HG03442 (cell line): ENCODE data around the gene TFR2.
A peak's percentile ranks its signal among the peaks of the same experiment; 100 is the strongest.

Experiments used
- ATAC-seq: cut with Tn5 transposase; IDR thresholded peaks from one replicate; pipeline ENCODE4 v1.9.1; 2021; ENCODE audit warnings: mild to moderate bottlenecking, moderate library complexity; ENCODE audit not compliant: unreplicated experiment

TFR2 gene

GRCh38 chr7:100654908-100655831 is 13.8 kb upstream of the TFR2 start:
- ATAC-seq: no peak

GRCh38 chr7:100649826-100650565 is 8.6 kb upstream of the TFR2 start:
- no peak for ATAC-seq

GRCh38 chr7:100642534-100642907 is 1.2 kb upstream of the TFR2 start:
- ATAC-seq: no peak

GRCh38 chr7:100641860-100642533 is 645 bp upstream of the TFR2 start:
- no peak for ATAC-seq

GRCh38 chr7:100640517-100641440 is 573 bp downstream of the TFR2 start:
- ATAC-seq: no peak

- no peak for ATAC-seq
Observed at GRCh38 chr7:100639995-100640516, 1.3 kb downstream of the TFR2 start.

GRCh38 chr7:100632951-100633717 is 8.2 kb downstream of the TFR2 start:
- ATAC-seq: no peak

GRCh38 chr7:100630066-100630465 is 11.3 kb downstream of the TFR2 start:
- ATAC-seq: no peak

GRCh38 chr7:100629117-100629716 is 12.1 kb downstream of the TFR2 start:
- no peak for ATAC-seq

GRCh38 chr7:100627238-100627549 is 14.2 kb downstream of the TFR2 start:
- ATAC-seq: no peak

GRCh38 chr7:100626530-100627237 is 14.7 kb downstream of the TFR2 start:
- peak; percentile 66 for ATAC-seq

- ATAC-seq: no peak
Observed at GRCh38 chr7:100626055-100626454, 15.3 kb downstream of the TFR2 start.

GRCh38 chr7:100623951-100624824 is 17.2 kb downstream of the TFR2 start:
- no peak for ATAC-seq

- no peak for ATAC-seq
Observed at GRCh38 chr7:100621554-100621953, 19.8 kb downstream of the TFR2 start.

GRCh38 chr7:100620804-100621203 is 20.5 kb downstream of the TFR2 start:
- no peak for ATAC-seq

- ATAC-seq: no peak
Observed at GRCh38 chr7:100620239-100620638, 21.1 kb downstream of the TFR2 start.

GRCh38 chr7:100614308-100614861 is 27.0 kb downstream of the TFR2 start:
- ATAC-seq: no peak
